Measurements from ENCODE around the gene TMEM132D.

The TMEM132D gene

DNA sequence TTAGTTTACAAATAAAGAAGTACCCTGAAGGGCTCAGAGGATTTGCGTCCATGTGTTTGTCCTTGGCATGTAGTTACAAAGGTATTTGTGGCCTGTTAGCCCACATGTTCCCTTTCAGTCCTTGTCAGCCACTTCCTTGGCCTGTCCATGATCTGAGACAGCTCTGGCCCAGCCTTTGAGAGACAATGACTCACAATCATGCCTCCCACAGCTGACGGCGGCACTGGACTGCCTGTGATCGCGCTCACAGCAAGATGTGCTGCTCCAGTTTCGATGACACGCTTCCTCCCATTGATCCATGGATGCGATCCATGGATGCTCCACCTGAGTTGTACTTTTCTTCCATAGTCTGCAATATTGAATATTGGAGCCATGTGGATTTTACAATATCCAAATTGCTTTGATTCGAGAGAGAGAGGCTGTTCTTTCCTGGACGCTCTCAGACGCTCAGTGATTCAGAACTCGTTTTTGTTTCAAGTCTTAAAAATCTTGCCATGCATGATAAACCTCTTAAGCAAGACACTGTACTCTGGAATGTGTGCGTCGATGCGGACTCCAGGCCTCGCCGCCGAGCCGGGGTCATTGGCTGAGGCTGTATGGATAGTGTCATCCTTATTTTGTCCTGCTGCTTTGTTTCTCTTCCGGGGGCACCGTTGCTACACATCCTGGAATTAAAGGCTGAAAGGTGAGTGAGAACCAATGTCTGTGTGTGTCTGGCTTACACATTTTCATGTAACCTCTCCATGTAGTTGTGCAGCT lies 830.5 kb downstream of the TMEM132D start:
- H2AFZ ChIP-seq (ENCODE audit: low read depth, low read length, severe bottlenecking) = no peak overlapping the region
- H4K20me1 ChIP-seq (ENCODE audit: low read depth, low read length) = no peaks in the 10 kb centered on the region
- no peaks in the 10 kb centered on the region for H3K36me3 ChIP-seq (ENCODE audit: low read length)
- H3K9me2 ChIP-seq (replicated peaks; ENCODE audit: insufficient read depth, low read length) = no peaks in the 10 kb centered on the region
- no peak overlapping the region for H3K27ac ChIP-seq (ENCODE audit: low read depth, low read length)
- no peak overlapping the region for H3K9ac ChIP-seq (ENCODE audit: low read length)
- no peaks in the 10 kb centered on the region for H3K27me3 ChIP-seq (ENCODE audit: low read length)
- no peaks in the 10 kb centered on the region for H3K79me2 ChIP-seq (ENCODE audit: insufficient read depth, low read length)
- no peak overlapping the region for H3K4me3 ChIP-seq (ENCODE audit: insufficient read depth, low read length, poor library complexity, severe bottlenecking)
- no peak for TF ChIP-seq EZH2phosphoT487 (conservative IDR thresholded peaks at IDR 0.05; ENCODE audit: low read length)
- TF ChIP-seq, protein P1, sequence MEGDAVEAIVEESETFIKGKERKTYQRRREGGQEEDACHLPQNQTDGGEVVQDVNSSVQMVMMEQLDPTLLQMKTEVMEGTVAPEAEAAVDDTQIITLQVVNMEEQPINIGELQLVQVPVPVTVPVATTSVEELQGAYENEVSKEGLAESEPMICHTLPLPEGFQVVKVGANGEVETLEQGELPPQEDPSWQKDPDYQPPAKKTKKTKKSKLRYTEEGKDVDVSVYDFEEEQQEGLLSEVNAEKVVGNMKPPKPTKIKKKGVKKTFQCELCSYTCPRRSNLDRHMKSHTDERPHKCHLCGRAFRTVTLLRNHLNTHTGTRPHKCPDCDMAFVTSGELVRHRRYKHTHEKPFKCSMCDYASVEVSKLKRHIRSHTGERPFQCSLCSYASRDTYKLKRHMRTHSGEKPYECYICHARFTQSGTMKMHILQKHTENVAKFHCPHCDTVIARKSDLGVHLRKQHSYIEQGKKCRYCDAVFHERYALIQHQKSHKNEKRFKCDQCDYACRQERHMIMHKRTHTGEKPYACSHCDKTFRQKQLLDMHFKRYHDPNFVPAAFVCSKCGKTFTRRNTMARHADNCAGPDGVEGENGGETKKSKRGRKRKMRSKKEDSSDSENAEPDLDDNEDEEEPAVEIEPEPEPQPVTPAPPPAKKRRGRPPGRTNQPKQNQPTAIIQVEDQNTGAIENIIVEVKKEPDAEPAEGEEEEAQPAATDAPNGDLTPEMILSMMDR (IDR thresholded peaks at IDR 0.05; ENCODE audit: insufficient read depth, low read length, poor library complexity, severe bottlenecking) = no peak
- no peaks in the 10 kb centered on the region for H3F3A ChIP-seq (ENCODE audit: insufficient read depth)
- H3K9me3 ChIP-seq (ENCODE audit: insufficient read depth, low read length) = no peaks in the 10 kb centered on the region
- H3K4me2 ChIP-seq (ENCODE audit: low read depth, low read length, poor library complexity, severe bottlenecking) = no peak overlapping the region

DNA sequence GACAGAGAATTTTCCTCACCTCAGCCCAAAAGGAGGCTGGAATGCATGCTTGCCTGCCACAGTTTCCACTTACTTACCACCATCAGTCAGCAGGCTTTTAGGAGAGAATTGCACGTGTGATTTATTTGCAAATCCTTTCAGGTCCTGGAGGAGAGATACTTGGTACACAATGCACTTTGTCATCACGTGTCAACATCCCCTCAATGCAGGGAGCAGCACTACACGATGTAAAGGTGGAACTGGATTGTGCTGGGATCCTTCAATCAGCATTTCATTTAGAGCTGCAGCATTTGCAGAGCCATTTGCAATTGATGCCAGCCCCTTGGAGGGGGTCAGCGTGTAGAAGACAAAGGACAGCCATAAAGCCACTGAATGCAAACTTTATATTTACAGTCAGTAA lies 832.5 kb downstream of the TMEM132D start:
- Histone ChIP-seq H3K36me3 (ENCODE audit: low read length) (no peaks in the 10 kb centered on the region), H3K27me3 (ENCODE audit: low read length) (no peaks in the 10 kb centered on the region), H3K9me3 (ENCODE audit: insufficient read depth, low read length) (no peaks in the 10 kb centered on the region), H3K27ac (ENCODE audit: low read depth, low read length) (no peak overlapping the region), H3K79me2 (ENCODE audit: insufficient read depth, low read length) (no peaks in the 10 kb centered on the region), H2AFZ (ENCODE audit: low read depth, low read length, severe bottlenecking) (no peak overlapping the region), H3K9me2 (replicated peaks; ENCODE audit: insufficient read depth, low read length) (no peaks in the 10 kb centered on the region), H4K20me1 (ENCODE audit: low read depth, low read length) (no peaks in the 10 kb centered on the region), H3K9ac (ENCODE audit: low read length) (no peak overlapping the region), H3K4me3 (ENCODE audit: insufficient read depth, low read length, poor library complexity, severe bottlenecking) (no peak overlapping the region), H3F3A (ENCODE audit: insufficient read depth) (no peaks in the 10 kb centered on the region), H3K4me2 (ENCODE audit: low read depth, low read length, poor library complexity, severe bottlenecking) (no peak overlapping the region)
- no peak for TF ChIP-seq EZH2phosphoT487 (conservative IDR thresholded peaks at IDR 0.05; ENCODE audit: low read length)
- TF ChIP-seq, protein P1 (IDR thresholded peaks at IDR 0.05; ENCODE audit: insufficient read depth, low read length, poor library complexity, severe bottlenecking) = no peak

DNA sequence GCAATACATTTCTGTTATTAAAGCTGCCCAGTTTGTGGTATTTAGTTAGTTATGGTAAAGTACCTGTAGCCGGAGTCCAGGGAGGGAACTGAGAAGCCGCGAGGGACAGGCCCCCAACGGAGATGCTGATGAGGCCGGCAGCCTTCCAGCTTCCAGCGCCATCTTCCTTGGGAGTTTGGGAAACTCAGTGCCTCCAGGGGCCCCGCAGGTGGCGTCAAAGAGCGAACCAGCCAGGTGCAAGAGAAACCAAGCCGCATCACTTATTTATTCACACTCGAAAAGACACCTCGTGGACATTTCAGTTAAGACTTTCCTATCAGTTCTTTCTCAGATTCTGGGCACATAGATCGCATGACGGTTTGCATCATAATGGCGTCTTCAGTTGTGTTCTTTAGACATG lies 833.9 kb downstream of the TMEM132D start:
- no peaks in the 10 kb centered on the region for H4K20me1 ChIP-seq (ENCODE audit: low read depth, low read length)
- no peak overlapping the region for H3K27ac ChIP-seq (ENCODE audit: low read depth, low read length)
- no peak overlapping the region for H3K4me3 ChIP-seq (ENCODE audit: insufficient read depth, low read length, poor library complexity, severe bottlenecking)
- no peaks in the 10 kb centered on the region for H3K9me3 ChIP-seq (ENCODE audit: insufficient read depth, low read length)
- TF ChIP-seq, protein P1 (IDR thresholded peaks at IDR 0.05; ENCODE audit: insufficient read depth, low read length, poor library complexity, severe bottlenecking) = no peak
- no peak for TF ChIP-seq EZH2phosphoT487 (conservative IDR thresholded peaks at IDR 0.05; ENCODE audit: low read length)
- no peak overlapping the region for H2AFZ ChIP-seq (ENCODE audit: low read depth, low read length, severe bottlenecking)
- no peaks in the 10 kb centered on the region for H3K79me2 ChIP-seq (ENCODE audit: insufficient read depth, low read length)
- H3K27me3 ChIP-seq (ENCODE audit: low read length) = no peaks in the 10 kb centered on the region
- H3K9ac ChIP-seq (ENCODE audit: low read length) = no peak overlapping the region
- no peaks in the 10 kb centered on the region for H3K36me3 ChIP-seq (ENCODE audit: low read length)
- no peak overlapping the region for H3K4me2 ChIP-seq (ENCODE audit: low read depth, low read length, poor library complexity, severe bottlenecking)
- no peaks in the 10 kb centered on the region for H3K9me2 ChIP-seq (replicated peaks; ENCODE audit: insufficient read depth, low read length)
- H3F3A ChIP-seq (ENCODE audit: insufficient read depth) = no peaks in the 10 kb centered on the region

Data from SU-DHL-6 (cell line).